Measurements from ENCODE around the gene REEP6. TPM values are rescaled to one million over a fixed set of nuclear protein-coding genes. Genes with fewer than 3 reads are reported as not detected.
A peak's percentile ranks its signal among the peaks of the same experiment; 100 is the strongest.

Gene REEP6
- polyA plus RNA-seq, 1 of the 3 experiments (the other 2 are of a cell fraction) = 9.1 TPM

GRCh38 chr19:1471515-1472160 lies 19.3 kb upstream of the REEP6 start:
- POLR2A ChIA-PET = interaction anchor here (0.7 to 1.9 kb wide), 6 partner anchors 10 to 194 kb away, joined by 3 to 5 read pairs (median 3); partner anchors contain the start of gene REEP6
- Histone ChIP-seq H3K79me2 (ENCODE audit: insufficient read depth) (peaks cover 28% of the 10 kb centered on the region), H3K4me1 (ENCODE audit: control insufficient read depth in 1 of 2, insufficient read depth in 2 of 2, low read depth in 1 of 2, low read length in 1 of 2) (peaks cover 0 to 14% of the 10 kb centered on the region in 2 experiments; a peak in 1 of 4 replicates), H3K27ac (ENCODE audit: low read depth in 2 of 2, low read length in 1 of 2) (peak overlapping the region in 1 of 2 experiments; percentile 14; a peak in 1 of 4 replicates), H4K20me1 (ENCODE audit: insufficient read depth) (peaks cover 36% of the 10 kb centered on the region), H3K9me2 (no peaks in the 10 kb centered on the region), H3K36me3 (replicated peaks in 1 of 2; ENCODE audit: control insufficient read depth in 1 of 2, insufficient read depth in 2 of 2, low read length in 1 of 2) (peaks cover 0 to 27% of the 10 kb centered on the region in 2 experiments), H2AFZ (ENCODE audit: low read depth) (no peak overlapping the region), H3F3A (replicated peaks; ENCODE audit: insufficient read depth) (no peaks in the 10 kb centered on the region), H3K4me2 (no peak overlapping the region), H3K4me3 (ENCODE audit: low read depth in 2 of 2, low read length in 1 of 2) (no peak overlapping the region; a peak in 2 of 4 replicates), H3K9me3 (no peaks in the 10 kb centered on the region), H3K27me3 (ENCODE audit: insufficient read depth) (no peaks in the 10 kb centered on the region), H3K9ac (no peak overlapping the region)
- WGBS (ENCODE audit: low lambda C conversion rate) = 84% methylated on average over 15 of the region's 24 CpGs
- TF ChIP-seq SIN3A (IDR thresholded peaks at IDR 0.05; ENCODE audit: borderline replicate concordance, low read depth, low read length) (no peak), GATA2 (CRISPR knock-in tag; IDR thresholded peaks at IDR 0.05) (no peak), SMC3 (IDR thresholded peaks at IDR 0.05; ENCODE audit: low read depth, low read length) (no peak), EZH2phosphoT487 (IDR thresholded peaks at IDR 0.05; ENCODE audit: borderline replicate concordance, low read depth) (no peak)
- CTCF ChIA-PET = interaction anchor here (0.8 to 3.5 kb wide), 6 partner anchors 9 to 192 kb away, joined by 3 to 21 read pairs (median 4); no protein-coding TSS in a partner anchor
- no peak for DNase-seq

- no peak overlapping the region for H3K9ac ChIP-seq
- H3K4me3 ChIP-seq (ENCODE audit: low read depth in 2 of 2, low read length in 1 of 2) = no peak overlapping the region; a peak in 1 of 4 replicates
- no peak overlapping the region for H3K4me2 ChIP-seq
- H3K9me2 ChIP-seq = no peaks in the 10 kb centered on the region
- ChIA-PET CTCF (interaction anchor here (1.0 to 3.5 kb wide), 6 partner anchors 10 to 32 kb away, joined by 3 to 21 read pairs (median 4); no protein-coding TSS in a partner anchor), POLR2A (interaction anchor here (0.7 to 2.0 kb wide), 5 partner anchors 11 to 23 kb away, joined by 3 to 10 read pairs (median 5); partner anchors contain the start of gene REEP6)
- H4K20me1 ChIP-seq (ENCODE audit: insufficient read depth) = peaks cover 36% of the 10 kb centered on the region
- TF ChIP-seq POLR2AphosphoS5 (IDR thresholded peaks at IDR 0.05; ENCODE audit: low read depth, low read length) (peak; percentile 21; the same call in 1 of the 2 replicates), TCF12 (IDR thresholded peaks at IDR 0.05) (no peak)
- H3K27ac ChIP-seq (ENCODE audit: low read depth in 2 of 2, low read length in 1 of 2) = peak overlapping the region in 1 of 2 experiments; percentile 47; a peak in 1 of 4 replicates
- H3K27me3 ChIP-seq (ENCODE audit: insufficient read depth) = no peaks in the 10 kb centered on the region
- H3K9me3 ChIP-seq = no peaks in the 10 kb centered on the region
- WGBS (ENCODE audit: low lambda C conversion rate) = 83% methylated on average over 38 of the region's 44 CpGs
- no peak overlapping the region for H2AFZ ChIP-seq (ENCODE audit: low read depth)
- peaks cover 6 to 22% of the 10 kb centered on the region in 2 experiments for H3K36me3 ChIP-seq (replicated peaks in 1 of 2; ENCODE audit: control insufficient read depth in 1 of 2, insufficient read depth in 2 of 2, low read length in 1 of 2)
- peaks cover 0 to 16% of the 10 kb centered on the region in 2 experiments; a peak in 1 of 4 replicates for H3K4me1 ChIP-seq (ENCODE audit: control insufficient read depth in 1 of 2, insufficient read depth in 2 of 2, low read depth in 1 of 2, low read length in 1 of 2)
- H3K79me2 ChIP-seq (ENCODE audit: insufficient read depth) = peaks cover 36% of the 10 kb centered on the region
- peak; percentile 69 for DNase-seq
- H3F3A ChIP-seq (replicated peaks; ENCODE audit: insufficient read depth) = no peaks in the 10 kb centered on the region
These were observed 18.5 kb upstream of the REEP6 start for GRCh38 chr19:1472231-1473084.

Data from SK-N-SH (cell line).